ENCODE data around the gene VPS39.

Gene VPS39

GRCh38 chr15:42150219-42150970 is 57.7 kb downstream of the VPS39 start:
- TF ChIP-seq POU2F2 (IDR thresholded peaks at IDR 0.05; ENCODE audit: low read depth, low read length), result no peak
- TF ChIP-seq POLR2AphosphoS5 (IDR thresholded peaks at IDR 0.05; ENCODE audit: low read depth, low read length), result no peak
- no peak for TF ChIP-seq TAF1 (IDR thresholded peaks at IDR 0.05; ENCODE audit: low read depth, low read length)
- no peak for TF ChIP-seq POLR2A (IDR thresholded peaks at IDR 0.05; ENCODE audit: low read depth, low read length)
- FAIRE-seq (no peak), DNase-seq (ENCODE audit: insufficient read length, low spot score) (no peak)

DNA sequence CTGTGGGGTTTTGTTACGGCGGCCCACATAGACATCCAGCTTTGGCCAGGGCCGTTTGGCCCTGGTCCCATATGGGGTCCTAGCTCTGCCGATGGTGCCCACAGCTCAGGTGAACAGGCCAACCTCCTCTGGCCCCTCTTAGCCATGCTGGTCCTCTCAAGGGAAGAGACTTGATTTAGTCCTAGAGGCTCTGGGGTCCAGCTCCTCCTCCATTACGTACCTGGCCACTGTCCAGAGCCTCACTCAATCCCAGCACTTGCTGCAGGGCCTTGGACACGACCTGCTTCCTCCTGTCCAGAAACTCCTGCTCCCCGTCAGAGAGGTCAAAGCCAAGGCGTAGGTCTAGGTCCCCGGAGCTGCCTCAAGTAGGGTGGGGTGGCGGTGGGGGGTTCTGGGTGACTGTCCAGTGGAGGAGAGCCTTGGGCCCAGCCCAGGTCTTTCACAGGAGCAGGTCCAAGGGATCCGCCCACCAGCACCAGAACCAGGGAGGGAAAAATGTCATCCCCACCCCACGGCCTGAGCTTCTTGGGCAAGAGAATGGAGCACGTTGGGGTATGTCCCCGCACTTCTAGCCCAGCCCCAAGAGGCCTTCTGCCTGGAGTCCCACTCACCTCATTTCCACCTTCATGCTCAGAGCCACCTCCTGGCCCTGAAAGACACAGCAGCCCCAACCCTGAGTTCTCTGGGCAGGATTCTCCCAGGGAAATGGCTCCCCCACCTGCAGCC is 58.4 kb downstream of the VPS39 start:
- no peak for TF ChIP-seq POU2F2 (IDR thresholded peaks at IDR 0.05; ENCODE audit: low read depth, low read length)
- TF ChIP-seq POLR2A (IDR thresholded peaks at IDR 0.05; ENCODE audit: low read depth, low read length), result no peak
- no peak for TF ChIP-seq TAF1 (IDR thresholded peaks at IDR 0.05; ENCODE audit: low read depth, low read length)
- TF ChIP-seq PAX5 (IDR thresholded peaks at IDR 0.05; ENCODE audit: insufficient read depth, low read length, severe bottlenecking), result no peak
- TF ChIP-seq SPI1 (IDR thresholded peaks at IDR 0.05; ENCODE audit: low read depth, low read length), result no peak
- DNase-seq (ENCODE audit: insufficient read length, low spot score), result no peak
- no peak for FAIRE-seq

DNA sequence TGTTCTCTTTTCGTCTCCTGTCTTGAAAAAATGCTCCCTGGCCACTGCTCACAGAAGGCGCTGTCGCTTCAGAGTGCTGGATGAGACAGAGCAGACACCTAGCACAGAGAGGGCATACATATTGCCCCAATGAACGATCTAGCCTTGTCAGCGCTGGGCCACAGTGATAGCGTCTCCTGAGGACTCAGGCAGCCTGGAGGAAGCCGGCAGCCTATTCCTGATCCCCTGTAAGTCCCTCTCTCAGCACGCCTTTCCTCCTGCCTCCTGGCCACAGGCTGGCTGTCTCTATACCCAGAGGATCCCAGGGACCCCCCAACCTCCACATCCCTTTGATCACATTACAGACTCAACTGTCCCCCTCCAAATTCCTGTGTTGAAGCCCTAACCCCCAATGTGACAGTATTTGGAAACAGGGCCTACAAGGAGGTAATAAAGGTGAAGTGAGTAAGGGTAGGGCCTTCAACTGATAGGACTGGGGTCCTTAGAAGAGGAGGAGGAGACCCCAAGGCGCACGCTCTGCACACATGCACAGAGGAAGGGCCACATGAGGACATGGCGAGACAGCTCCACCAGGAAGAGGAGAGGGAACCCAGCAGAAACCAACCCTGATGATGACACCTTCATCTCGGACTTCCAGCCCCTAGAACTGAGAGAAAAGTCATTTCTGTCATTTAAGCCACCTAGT is 59.2 kb downstream of the VPS39 start:
- DNase-seq (ENCODE audit: insufficient read length, low spot score) (no peak), FAIRE-seq (no peak)
- TF ChIP-seq POLR2AphosphoS5 (IDR thresholded peaks at IDR 0.05; ENCODE audit: low read depth, low read length) (no peak), TAF1 (IDR thresholded peaks at IDR 0.05; ENCODE audit: low read depth, low read length) (no peak), POLR2A (IDR thresholded peaks at IDR 0.05; ENCODE audit: low read depth, low read length) (no peak), POU2F2 (IDR thresholded peaks at IDR 0.05; ENCODE audit: low read depth, low read length) (no peak), SPI1 (IDR thresholded peaks at IDR 0.05; ENCODE audit: low read depth, low read length) (no peak), PAX5 (IDR thresholded peaks at IDR 0.05; ENCODE audit: insufficient read depth, low read length, severe bottlenecking) (no peak)

- FAIRE-seq (no peak), DNase-seq (ENCODE audit: insufficient read length, low spot score) (no peak)
- TF ChIP-seq TAF1 (IDR thresholded peaks at IDR 0.05; ENCODE audit: low read depth, low read length) (no peak), SPI1 (IDR thresholded peaks at IDR 0.05; ENCODE audit: low read depth, low read length) (no peak), POLR2A (IDR thresholded peaks at IDR 0.05; ENCODE audit: low read depth, low read length) (no peak), PAX5 (IDR thresholded peaks at IDR 0.05; ENCODE audit: insufficient read depth, low read length, severe bottlenecking) (no peak)
These were observed 60.7 kb downstream of the VPS39 start for GRCh38 chr15:42147431-42147735.

GRCh38 chr15:42146551-42147430 is 61.3 kb downstream of the VPS39 start:
- no peak for FAIRE-seq

GRCh38 chr15:42145546-42146455 is 62.3 kb downstream of the VPS39 start:
- no peak for TF ChIP-seq PAX5 (IDR thresholded peaks at IDR 0.05; ENCODE audit: insufficient read depth, low read length, severe bottlenecking)
- no peak for TF ChIP-seq POLR2A (IDR thresholded peaks at IDR 0.05; ENCODE audit: low read depth, low read length)
- TF ChIP-seq POLR2AphosphoS5 (IDR thresholded peaks at IDR 0.05; ENCODE audit: low read depth, low read length), result no peak
- TF ChIP-seq SPI1 (IDR thresholded peaks at IDR 0.05; ENCODE audit: low read depth, low read length), result no peak
- TF ChIP-seq POU2F2 (IDR thresholded peaks at IDR 0.05; ENCODE audit: low read depth, low read length), result no peak
- TF ChIP-seq TAF1 (IDR thresholded peaks at IDR 0.05; ENCODE audit: low read depth, low read length), result no peak
- DNase-seq (ENCODE audit: insufficient read length, low spot score), result no peak
- FAIRE-seq, result no peak

More at GRCh38 chr15:42146551-42147430, 61.3 kb downstream of the VPS39 start:
- TF ChIP-seq POLR2AphosphoS5 (IDR thresholded peaks at IDR 0.05; ENCODE audit: low read depth, low read length), result no peak
- DNase-seq (ENCODE audit: insufficient read length, low spot score), result no peak

DNA sequence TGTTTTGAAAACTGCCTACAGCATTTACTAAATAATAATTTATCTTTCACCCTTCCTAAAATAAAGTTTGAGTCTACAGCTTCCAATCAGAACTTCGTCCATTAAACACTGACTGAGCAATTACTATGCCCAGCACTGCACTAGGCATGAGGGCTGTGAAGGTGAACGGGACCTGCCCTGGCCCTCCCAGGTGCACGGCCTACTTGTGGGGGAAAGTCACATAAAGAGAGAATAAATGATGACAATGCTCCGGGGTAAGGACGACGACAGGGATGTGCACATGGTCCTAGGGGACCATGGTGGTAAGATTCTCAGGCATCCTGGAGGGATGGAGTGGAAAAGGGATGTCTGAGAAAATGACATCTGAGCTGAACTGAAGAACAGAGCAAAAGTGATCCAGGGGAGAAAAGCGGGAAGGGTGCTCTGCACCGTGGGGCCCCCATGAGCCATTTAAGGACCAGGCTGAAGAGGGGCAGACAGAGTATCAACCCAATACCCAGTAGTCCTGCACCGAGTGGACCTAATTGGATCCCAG is 63.2 kb downstream of the VPS39 start:
- no peak for FAIRE-seq
- TF ChIP-seq POU2F2 (IDR thresholded peaks at IDR 0.05; ENCODE audit: low read depth, low read length) (no peak), PAX5 (IDR thresholded peaks at IDR 0.05; ENCODE audit: insufficient read depth, low read length, severe bottlenecking) (no peak), SPI1 (IDR thresholded peaks at IDR 0.05; ENCODE audit: low read depth, low read length) (no peak), POLR2AphosphoS5 (IDR thresholded peaks at IDR 0.05; ENCODE audit: low read depth, low read length) (no peak), TAF1 (IDR thresholded peaks at IDR 0.05; ENCODE audit: low read depth, low read length) (no peak), POLR2A (IDR thresholded peaks at IDR 0.05; ENCODE audit: low read depth, low read length) (no peak)
- no peak for DNase-seq (ENCODE audit: insufficient read length, low spot score)

- no peak for FAIRE-seq
- no peak for DNase-seq (ENCODE audit: insufficient read length, low spot score)
- no peak for TF ChIP-seq POLR2AphosphoS5 (IDR thresholded peaks at IDR 0.05; ENCODE audit: low read depth, low read length)
- no peak for TF ChIP-seq TAF1 (IDR thresholded peaks at IDR 0.05; ENCODE audit: low read depth, low read length)
- no peak for TF ChIP-seq PAX5 (IDR thresholded peaks at IDR 0.05; ENCODE audit: insufficient read depth, low read length, severe bottlenecking)
- no peak for TF ChIP-seq POLR2A (IDR thresholded peaks at IDR 0.05; ENCODE audit: low read depth, low read length)
- TF ChIP-seq SPI1 (IDR thresholded peaks at IDR 0.05; ENCODE audit: low read depth, low read length), result no peak
- no peak for TF ChIP-seq POU2F2 (IDR thresholded peaks at IDR 0.05; ENCODE audit: low read depth, low read length)
These were observed 64.1 kb downstream of the VPS39 start for GRCh38 chr15:42143866-42144625.

Data from GM12891 (cell line).